SU-DHL-6 (cell line): ENCODE measurements around the gene RPTOR.

Source experiments
- CTCF ChIP-seq: fragments of 200-600 bp; sonication (generic); IDR thresholded peaks from one replicate; pipeline ENCODE4 v1.5.1; 2017; ENCODE audit warnings: antibody characterized with exemption, mild to moderate bottlenecking, low read length, moderate library complexity; ENCODE audit not compliant: insufficient read depth, poor library complexity, severe bottlenecking
- EZH2phosphoT487 ChIP-seq: fragments of 200-600 bp; sonication (generic), shearing (Covaris generic); conservative IDR thresholded peaks from 2 replicates; pipeline ENCODE4 v1.6.1; 2018; ENCODE audit warnings: mild to moderate bottlenecking, antibody characterized with exemption, low read length, moderate library complexity, mixed read lengths

GRCh38 chr17:80695979-80696378, 151.3 kb downstream of the RPTOR start:
- TF ChIP-seq CTCF (no peak), EZH2phosphoT487 (no peak)
